Left kidney (tissue), 2 donors: ENCODE measurements around the gene SEMA5A. TPM values are rescaled to one million over a fixed set of nuclear protein-coding genes. Genes with fewer than 3 reads are reported as not detected.

Experiments used
- DNase-seq: peaks from one replicate; pipeline ENCODE4 v3.0.0-alpha.2; 2013
- polyA plus RNA-seq: library from polyadenylated mRNA; unstranded; fragments of 120-200 nt; gene quantifications from one replicate; pipeline ENCODE4 v1.2.1, GENCODE V29; 2013; ENCODE audit not compliant: insufficient read length

Gene SEMA5A
- polyA plus RNA-seq, 1 donor = 46.3 TPM

- no peak for DNase-seq
Observed at GRCh38 chr5:9174446-9174845, 371.4 kb downstream of the SEMA5A start.

- no peak for DNase-seq
Observed at GRCh38 chr5:9173281-9174048, 372.4 kb downstream of the SEMA5A start.

- DNase-seq = no peak
Observed at GRCh38 chr5:9170026-9170425, 375.8 kb downstream of the SEMA5A start.

- no peak for DNase-seq
Observed at GRCh38 chr5:9169557-9169902, 376.3 kb downstream of the SEMA5A start.

- DNase-seq = no peak
Observed at GRCh38 chr5:9168791-9169556, 376.9 kb downstream of the SEMA5A start.

GRCh38 chr5:9166202-9167112 lies 379.4 kb downstream of the SEMA5A start:
- no peak for DNase-seq

GRCh38 chr5:9165546-9165945 lies 380.3 kb downstream of the SEMA5A start:
- DNase-seq = no peak

GRCh38 chr5:9160747-9161146 lies 385.1 kb downstream of the SEMA5A start:
- no peak for DNase-seq

GRCh38 chr5:9157811-9158210 lies 388.1 kb downstream of the SEMA5A start:
- no peak for DNase-seq

GRCh38 chr5:9157020-9157419 lies 388.9 kb downstream of the SEMA5A start:
- DNase-seq = no peak

- peak; percentile 46 for DNase-seq
Observed at GRCh38 chr5:9156282-9156681, 389.6 kb downstream of the SEMA5A start.

- no peak for DNase-seq
Observed at GRCh38 chr5:9151684-9152427, 394.0 kb downstream of the SEMA5A start.

- no peak for DNase-seq
Observed at GRCh38 chr5:9149988-9150387, 395.9 kb downstream of the SEMA5A start.

- DNase-seq = no peak
Observed at GRCh38 chr5:9148242-9148641, 397.6 kb downstream of the SEMA5A start.

- no peak for DNase-seq
Observed at GRCh38 chr5:9140711-9141110, 405.2 kb downstream of the SEMA5A start.

- DNase-seq = no peak
Observed at GRCh38 chr5:9140202-9140601, 405.7 kb downstream of the SEMA5A start.

GRCh38 chr5:9139344-9139743 lies 406.5 kb downstream of the SEMA5A start:
- no peak for DNase-seq

- DNase-seq = no peak
Observed at GRCh38 chr5:9128136-9128535, 417.7 kb downstream of the SEMA5A start.

GRCh38 chr5:9126490-9126889 lies 419.4 kb downstream of the SEMA5A start:
- no peak for DNase-seq

GRCh38 chr5:9125852-9126251 lies 420.0 kb downstream of the SEMA5A start:
- no peak for DNase-seq

GRCh38 chr5:9124838-9125237 lies 421.0 kb downstream of the SEMA5A start:
- DNase-seq = no peak

- DNase-seq = no peak
Observed at GRCh38 chr5:9124071-9124470, 421.8 kb downstream of the SEMA5A start.
